Sigmoid colon (tissue), 4 donors: ENCODE results near the gene AHNAK.

Experiments used
- CTCF ChIP-seq, 4 experiments: fragments of 450-650 bp in 3 of 4; fragments of 200-600 bp in 1 of 4; IDR thresholded peaks; one replicate each; pipeline ENCODE4 v1.5.1; 2016 to 2019; ENCODE audit warnings: antibody characterized with exemption in 4 of 4, mild to moderate bottlenecking in 3 of 4, moderate library complexity in 2 of 4
- EP300 ChIP-seq, 4 donors: sonication (generic); formaldehyde crosslinking; IDR thresholded peaks; one replicate each; pipeline ENCODE4 v1.6.1; 2017; ENCODE audit warnings: antibody characterized with exemption in 4 of 4
- POLR2A ChIP-seq, 2 donors: fragments of 450-650 bp; IDR thresholded peaks; one replicate each; pipeline ENCODE4 v1.6.1; 2016; ENCODE audit warnings: antibody characterized with exemption in 2 of 2, mild to moderate bottlenecking in 2 of 2, moderate library complexity in 2 of 2
- POLR2AphosphoS5 ChIP-seq, 4 donors: sonication (generic); formaldehyde crosslinking; IDR thresholded peaks; one replicate each; pipeline ENCODE4 v1.6.1; 2017; ENCODE audit warnings: antibody characterized with exemption in 4 of 4

GRCh38 chr11:62451241-62451621, 95.4 kb downstream of the AHNAK start:
- TF ChIP-seq CTCF (IDR thresholded peaks at IDR 0.05) (no peak), POLR2A (IDR thresholded peaks at IDR 0.05) (no peak), POLR2AphosphoS5 (IDR thresholded peaks at IDR 0.05) (no peak), EP300 (IDR thresholded peaks at IDR 0.05) (no peak)
